HG03039 (cell line): ENCODE measurements around the gene ZNF112.
A peak's percentile ranks its signal among the peaks of the same experiment; 100 is the strongest.
"Not testable (repeated sequence)": the region's sequence is repeated elsewhere in the genome, so short reads cannot be mapped to it uniquely, and the experiment has no call there.

Experiments used
- ATAC-seq: cut with Tn5 transposase; IDR thresholded peaks from one replicate; pipeline ENCODE4 v1.9.1; 2021; ENCODE audit warnings: mild to moderate bottlenecking, moderate library complexity; ENCODE audit not compliant: unreplicated experiment

ZNF112 gene

GRCh38 chr19:44356383-44357111 lies at the start of gene ZNF112:
ZNF112 (minus strand) TSS chr19:44356680; CDS start chr19:44340539, 16,141 bp downstream.
- ATAC-seq = no peak

DNA sequence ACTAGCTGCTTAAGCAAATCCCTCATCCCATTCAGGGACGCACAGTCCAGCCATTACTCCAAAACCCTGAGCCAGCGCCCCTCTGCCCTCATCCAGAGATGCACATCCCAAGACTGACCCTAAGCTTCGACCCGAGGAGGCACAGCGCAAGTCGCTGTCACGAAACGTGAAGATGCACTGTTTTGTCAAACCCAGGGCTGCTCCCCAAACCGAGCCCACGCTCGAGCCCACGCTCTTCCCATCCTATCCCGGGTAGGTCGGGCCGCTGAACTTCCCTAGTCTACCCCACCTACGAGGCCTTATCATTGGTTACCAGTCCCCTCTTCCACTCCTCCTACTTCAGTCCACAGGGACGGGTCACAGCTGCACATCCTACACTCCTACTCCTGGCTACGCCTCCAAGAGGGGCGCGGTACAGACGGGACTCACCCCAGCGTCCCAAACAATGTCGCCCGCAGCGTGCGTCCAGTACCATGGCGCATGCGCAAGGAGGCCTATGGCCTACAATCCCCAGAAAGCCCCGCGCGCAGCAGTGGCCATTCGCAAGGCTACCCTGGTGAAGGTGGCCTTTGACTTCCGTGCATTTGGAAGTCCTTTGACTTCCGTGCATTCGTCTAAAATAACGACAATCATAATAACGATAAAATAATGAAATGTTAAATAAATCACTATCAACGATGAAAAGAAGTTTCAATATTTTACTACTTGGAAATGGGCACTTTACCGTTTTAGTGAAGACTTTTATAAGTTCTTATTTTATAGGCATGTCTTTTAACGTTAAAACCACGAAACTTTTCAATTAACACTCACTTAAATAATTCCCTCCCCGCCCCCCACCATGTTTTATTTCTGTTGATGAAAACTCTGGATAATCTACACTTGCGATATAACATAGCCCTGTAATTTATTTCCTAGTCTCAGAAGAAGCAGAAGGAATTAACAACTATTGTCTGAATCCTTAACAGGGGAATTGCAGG lies 44.9 kb upstream of the ZNF112 start, which contains the start of gene ZNF285:
Gene ZNF285 (minus strand): TSS at position 470 of the 977 bp plus-strand sequence. CDS start 4,395 bp downstream, outside the sequence.
- no peak for ATAC-seq

- ATAC-seq = not testable (repeated sequence)
Measured at GRCh38 chr19:44389268-44389667, 32.8 kb upstream of the ZNF112 start.

DNA sequence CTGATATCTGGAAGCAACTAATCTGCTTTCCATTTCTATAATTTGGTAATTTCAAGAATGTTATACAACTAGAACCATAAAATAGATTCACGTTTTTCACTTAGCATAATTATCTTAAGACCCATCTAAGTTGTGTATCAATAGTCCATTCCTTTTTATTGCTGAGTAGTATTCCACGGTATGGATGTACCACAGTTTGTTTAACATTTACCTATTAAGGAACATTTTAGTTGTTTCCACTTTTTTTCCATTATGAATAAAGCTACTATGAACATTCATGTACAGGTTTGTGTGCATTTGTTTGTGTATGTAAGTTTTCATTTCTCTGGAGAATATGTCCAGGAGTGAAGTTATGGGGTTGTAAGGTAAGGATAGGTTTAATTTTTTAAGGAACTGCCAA lies 18.3 kb upstream of the ZNF112 start:
- ATAC-seq = no peak

DNA sequence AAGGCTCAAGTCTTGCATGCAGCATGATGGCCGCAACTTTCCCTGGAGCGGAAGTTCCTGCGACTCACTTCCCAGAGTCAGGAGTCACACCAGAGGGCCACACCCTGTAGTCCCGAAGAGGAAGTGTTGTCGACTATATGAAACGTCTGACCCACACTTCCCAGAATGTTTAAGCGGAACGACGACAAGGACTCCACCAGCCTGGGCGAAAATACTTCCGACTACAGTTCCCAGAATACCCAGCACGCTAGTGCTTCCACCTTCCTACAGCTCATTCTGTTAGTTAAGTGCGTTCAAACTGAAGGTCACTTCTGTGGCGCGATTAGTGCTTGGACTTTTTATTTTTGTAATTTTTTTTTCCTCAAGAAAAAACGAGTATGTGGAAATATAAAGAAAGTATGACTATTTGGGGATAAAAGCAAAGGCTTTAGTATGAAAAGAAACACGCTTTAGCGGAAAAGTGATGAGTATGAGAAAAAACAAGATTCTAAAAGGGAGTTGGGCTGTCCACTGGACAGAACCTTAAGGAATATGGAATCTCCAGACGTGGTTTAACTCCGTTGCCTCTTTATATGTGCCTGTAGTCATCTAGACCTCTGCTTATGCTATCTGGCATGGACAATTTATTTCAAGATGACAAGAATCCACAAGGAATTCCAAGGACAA lies 15.5 kb upstream of the ZNF112 start:
- no peak for ATAC-seq

- ATAC-seq = no peak
Measured at GRCh38 chr19:44367024-44367423, 10.5 kb upstream of the ZNF112 start.

DNA sequence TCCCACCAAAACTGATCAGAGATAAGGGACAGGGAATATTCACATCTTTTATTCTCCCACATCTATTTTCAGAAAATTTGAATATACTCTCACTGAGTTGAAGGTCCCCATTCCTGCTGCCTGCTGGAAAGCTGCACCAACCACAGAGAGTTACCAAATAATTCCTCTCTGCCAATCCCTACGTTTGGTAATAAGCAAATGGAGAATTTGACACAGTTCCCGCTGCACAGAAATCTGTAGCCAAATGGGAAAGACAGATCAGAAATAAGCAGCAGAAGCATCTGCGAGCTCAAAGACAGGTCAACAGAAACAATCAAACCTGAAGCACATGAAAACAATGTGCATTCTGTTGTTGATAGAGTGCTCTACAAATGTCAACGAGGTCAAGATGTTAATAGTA lies 9.9 kb downstream of the ZNF112 start:
- ATAC-seq = no peak

DNA sequence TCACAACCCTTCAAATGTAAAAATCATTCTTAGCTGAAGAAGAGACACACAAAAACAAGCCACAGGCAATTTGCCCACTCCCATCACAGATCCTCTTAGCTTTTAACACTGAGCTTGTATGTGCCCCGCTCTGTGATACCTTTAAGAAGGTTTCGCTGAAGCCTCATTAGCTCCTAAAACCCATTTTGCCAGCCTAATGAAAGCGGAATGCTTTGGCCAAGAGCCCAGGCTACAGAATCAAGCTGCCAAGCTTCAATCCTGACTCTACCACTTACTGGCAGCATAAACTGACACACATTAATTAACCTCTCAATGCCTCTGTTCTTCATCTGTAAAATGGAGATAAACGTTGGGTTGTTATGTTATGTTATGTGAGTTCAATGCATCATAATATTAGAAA lies 10.5 kb downstream of the ZNF112 start:
- no peak for ATAC-seq

GRCh38 chr19:44344255-44344654 lies 12.2 kb downstream of the ZNF112 start:
- ATAC-seq = no peak

GRCh38 chr19:44341794-44342193 lies 14.7 kb downstream of the ZNF112 start:
- ATAC-seq = no peak

GRCh38 chr19:44334639-44335038 lies 21.8 kb downstream of the ZNF112 start:
- ATAC-seq = not testable (repeated sequence)

GRCh38 chr19:44332145-44332544 lies 24.3 kb downstream of the ZNF112 start:
- ATAC-seq = no peak

DNA sequence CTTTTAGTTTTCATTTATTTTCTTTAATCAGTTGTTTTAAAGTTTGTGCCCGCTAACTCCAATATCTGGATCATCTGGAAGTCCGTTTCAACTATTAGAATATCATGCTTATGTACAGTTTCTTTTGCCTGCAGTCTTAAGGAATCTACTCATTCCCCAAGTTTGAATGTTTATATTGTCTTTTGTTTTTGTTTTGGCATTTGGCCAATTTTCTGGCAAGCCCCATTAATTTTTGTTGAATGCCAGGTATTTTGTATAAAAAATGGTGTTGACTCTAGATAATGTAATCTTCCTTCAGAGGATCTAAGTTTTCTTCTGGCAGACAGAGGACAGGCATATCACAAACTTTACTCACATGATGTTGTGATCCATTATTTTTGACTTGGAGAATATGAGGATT lies 40.6 kb downstream of the ZNF112 start:
- no peak for ATAC-seq

GRCh38 chr19:44313231-44313630 lies 43.2 kb downstream of the ZNF112 start:
- ATAC-seq = no peak

DNA sequence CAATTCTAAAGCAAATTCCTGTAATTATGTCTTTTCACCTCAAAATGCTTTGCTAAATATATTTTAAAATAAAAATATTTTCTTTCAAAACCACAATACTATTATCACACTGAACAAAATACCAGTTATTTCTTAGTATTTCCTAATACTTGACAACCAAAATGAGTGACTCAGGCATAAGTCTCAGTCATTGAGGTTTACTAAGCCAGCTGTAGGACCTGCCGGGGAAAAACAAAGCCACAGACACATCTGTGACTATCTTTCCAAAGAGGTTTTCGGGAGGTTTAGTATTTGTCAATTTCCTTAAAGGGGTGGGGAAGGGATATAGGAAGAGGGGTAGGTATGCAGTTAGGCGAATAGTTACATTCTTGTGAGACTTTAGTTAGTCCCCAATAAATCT lies 48.5 kb downstream of the ZNF112 start:
- no peak for ATAC-seq

DNA sequence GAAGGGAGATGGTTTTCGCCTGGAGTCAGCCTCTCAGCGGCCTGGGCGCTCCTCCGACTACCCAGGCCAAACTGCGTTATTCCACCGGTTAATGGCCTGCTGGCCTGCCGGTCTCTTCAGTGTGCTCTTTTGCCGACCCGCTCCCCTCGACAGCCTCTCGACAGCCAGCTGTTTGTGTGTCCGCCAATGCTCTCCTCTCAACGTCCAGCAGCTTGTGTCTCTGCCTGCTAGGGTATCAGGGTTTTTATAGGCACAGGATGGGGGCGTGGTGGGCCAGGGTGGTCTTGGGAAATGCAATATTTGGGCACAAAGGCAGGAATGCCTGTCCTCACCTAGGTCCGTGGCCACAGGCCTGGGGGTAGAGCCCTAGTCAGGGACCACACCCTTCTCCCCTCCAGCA lies 50.2 kb downstream of the ZNF112 start:
- ATAC-seq = no peak

DNA sequence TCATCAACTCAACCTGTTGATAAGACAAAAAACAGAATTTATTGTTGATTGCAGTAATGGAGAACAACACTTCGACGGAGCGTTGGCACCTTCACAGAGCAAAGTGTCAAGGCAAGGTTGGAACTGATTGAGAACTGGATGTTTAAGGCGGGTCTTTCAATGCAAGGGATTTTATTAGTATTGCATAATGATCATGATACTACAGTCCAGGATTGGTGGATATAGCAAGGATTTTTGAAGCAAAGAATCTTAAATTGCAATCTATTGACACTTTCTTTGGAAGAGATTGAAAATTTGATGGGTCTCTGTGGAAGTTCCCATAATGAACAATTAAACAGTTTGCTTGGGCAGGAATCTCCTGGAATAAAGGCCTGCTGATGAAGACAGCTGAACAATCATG lies 51.0 kb downstream of the ZNF112 start:
- no peak for ATAC-seq

DNA sequence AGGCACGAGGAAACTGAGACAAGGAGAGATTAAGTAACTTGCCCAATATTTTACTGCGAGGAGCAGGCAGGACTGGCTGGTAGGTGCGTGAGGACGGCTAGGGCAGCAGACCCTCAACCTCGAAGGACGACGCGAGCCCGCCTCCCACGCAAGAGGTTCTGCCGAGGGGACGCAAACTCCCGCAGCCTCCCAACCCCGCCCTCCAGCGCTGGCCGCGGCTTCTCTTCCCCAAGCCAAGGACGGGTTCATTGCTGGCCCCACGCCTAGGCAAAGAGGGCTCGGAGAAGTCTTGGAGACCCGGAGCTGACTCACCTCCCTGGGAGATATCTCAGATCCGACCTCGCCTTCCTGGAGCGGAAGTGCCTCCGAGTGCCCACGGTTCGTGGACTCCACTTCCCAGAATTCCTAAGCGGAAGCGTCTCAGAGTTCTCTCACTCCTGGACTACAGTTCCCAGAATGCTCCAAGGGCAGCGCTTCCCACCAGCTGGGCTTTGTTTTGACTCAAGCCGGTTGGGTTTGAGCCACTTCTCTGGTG lies 51.8 kb downstream of the ZNF112 start, which contains the start of gene ZNF235:
Gene ZNF235 (minus strand): TSS at position 367 of the 535 bp plus-strand sequence. CDS start 1,621 bp downstream, outside the sequence.
- peak; percentile 81 for ATAC-seq

- no peak for ATAC-seq
Measured at GRCh38 chr19:44303976-44304568, 52.4 kb downstream of the ZNF112 start.

GRCh38 chr19:44303320-44303719 lies 53.2 kb downstream of the ZNF112 start:
- no peak for ATAC-seq
